SK-N-SH treated with all-trans-retinoic acid at 6 μM for 48 hours (cell line): ENCODE results near the gene CHKA.

ENCODE experiments used
- ATAC-seq: fragments of 200-7000 bp; cut with Tn5 transposase; 3 replicates; pipeline ENCODE4 v1.9.1; 2020; ENCODE audit warnings: mild to moderate bottlenecking, moderate library complexity
- ARNTL ChIP-seq: fragments of 450-650 bp; formaldehyde crosslinking; IDR thresholded peaks from 2 replicates; pipeline ENCODE4 v1.5.0; 2020; ENCODE audit warnings: low read depth, mild to moderate bottlenecking, moderate library complexity, borderline replicate concordance
- BACH2 ChIP-seq: fragments of 250-450 bp; sonication (Bioruptor Pico); IDR thresholded peaks from 2 replicates; pipeline ENCODE4 v1.9.0; 2021; ENCODE audit warnings: mild to moderate bottlenecking, borderline replicate concordance
- CSDC2 ChIP-seq: fragments of 250-450 bp; sonication (Bioruptor Pico); IDR thresholded peaks from 2 replicates; pipeline ENCODE4 v1.5.0; 2020; ENCODE audit warnings: mild to moderate bottlenecking, moderate library complexity
- ESRRG ChIP-seq: fragments of 250-450 bp; sonication (Bioruptor Pico); IDR thresholded peaks from 2 replicates; pipeline ENCODE4 v1.6.1; 2021; ENCODE audit warnings: mild to moderate bottlenecking
- GLIS3 ChIP-seq: fragments of 250-450 bp; sonication (Bioruptor Pico); IDR thresholded peaks from 2 replicates; pipeline ENCODE4 v1.5.0; 2020; ENCODE audit warnings: mild to moderate bottlenecking, moderate library complexity
- OSR1 ChIP-seq: fragments of 250-450 bp; sonication (Bioruptor Pico); IDR thresholded peaks from 2 replicates; pipeline ENCODE4 v1.8.0; 2022; ENCODE audit warnings: moderate library complexity, mild to moderate bottlenecking, inconsistent platforms
- PPARA ChIP-seq: fragments of 250-450 bp; sonication (Bioruptor Pico); IDR thresholded peaks from 2 replicates; pipeline ENCODE4 v1.5.0; 2020; ENCODE audit warnings: mild to moderate bottlenecking, borderline replicate concordance
- SNAI2 ChIP-seq: fragments of 250-450 bp; sonication (Bioruptor Pico); IDR thresholded peaks from 2 replicates; pipeline ENCODE4 v1.5.0; 2020; ENCODE audit warnings: mild to moderate bottlenecking, moderate library complexity
- TCF4 ChIP-seq: fragments of 250-450 bp; sonication (Bioruptor Pico); IDR thresholded peaks from 2 replicates; pipeline ENCODE4 v1.8.0; 2021; ENCODE audit warnings: mild to moderate bottlenecking, moderate library complexity, borderline replicate concordance
- TOX ChIP-seq: fragments of 250-450 bp; sonication (Bioruptor Pico); IDR thresholded peaks from 2 replicates; pipeline ENCODE4 v1.8.0; 2021; ENCODE audit warnings: mild to moderate bottlenecking, moderate library complexity, borderline replicate concordance
- ZC3H10 ChIP-seq: fragments of 250-450 bp; sonication (Bioruptor Pico); IDR thresholded peaks from 2 replicates; pipeline ENCODE4 v1.5.1; 2021; ENCODE audit warnings: mild to moderate bottlenecking, moderate library complexity
- ZFP3 ChIP-seq: fragments of 250-450 bp; sonication (Bioruptor Pico); IDR thresholded peaks from 2 replicates; pipeline ENCODE4 v1.5.0; 2020; ENCODE audit warnings: mild to moderate bottlenecking, moderate library complexity
- ZFP30 ChIP-seq: fragments of 450-650 bp; formaldehyde crosslinking; IDR thresholded peaks from 2 replicates; pipeline ENCODE4 v1.5.0; 2022; ENCODE audit warnings: mild to moderate bottlenecking, moderate library complexity
- ZNF565 ChIP-seq: fragments of 450-650 bp; formaldehyde crosslinking; conservative IDR thresholded peaks from 2 replicates; pipeline ENCODE4 v1.5.0; 2020; ENCODE audit warnings: low read depth, mild to moderate bottlenecking, moderate library complexity
- ZNF8 ChIP-seq: fragments of 450-650 bp; formaldehyde crosslinking; IDR thresholded peaks from 2 replicates; pipeline ENCODE4 v1.5.0; 2020; ENCODE audit warnings: mild to moderate bottlenecking, moderate library complexity
- TF ChIP-seq, protein P1 (sequence below): fragments of 250-450 bp; sonication (Bioruptor Pico); IDR thresholded peaks from 2 replicates; pipeline ENCODE4 v1.5.0; 2020; ENCODE audit warnings: mild to moderate bottlenecking, moderate library complexity
- TF ChIP-seq, protein P2 (sequence below): fragments of 250-450 bp; sonication (Bioruptor Pico); IDR thresholded peaks from 2 replicates; pipeline ENCODE4 v1.8.0; 2020; ENCODE audit warnings: mild to moderate bottlenecking, moderate library complexity, borderline replicate concordance
- TF ChIP-seq, protein P3 (sequence below): fragments of 250-450 bp; sonication (Bioruptor Pico); IDR thresholded peaks from 2 replicates; pipeline ENCODE4 v1.8.0; 2021; ENCODE audit warnings: low read depth, mild to moderate bottlenecking, moderate library complexity, borderline replicate concordance
- TF ChIP-seq, protein P4 (sequence below): fragments of 250-450 bp; sonication (Bioruptor Pico); IDR thresholded peaks from 2 replicates; pipeline ENCODE4 v1.5.1; 2020; ENCODE audit warnings: low read depth, mild to moderate bottlenecking, moderate library complexity
- TF ChIP-seq, protein P5 (sequence below): fragments of 250-450 bp; sonication (Bioruptor Pico); IDR thresholded peaks from 2 replicates; pipeline ENCODE4 v1.5.1; 2021; ENCODE audit warnings: mild to moderate bottlenecking, moderate library complexity

The CHKA gene

DNA sequence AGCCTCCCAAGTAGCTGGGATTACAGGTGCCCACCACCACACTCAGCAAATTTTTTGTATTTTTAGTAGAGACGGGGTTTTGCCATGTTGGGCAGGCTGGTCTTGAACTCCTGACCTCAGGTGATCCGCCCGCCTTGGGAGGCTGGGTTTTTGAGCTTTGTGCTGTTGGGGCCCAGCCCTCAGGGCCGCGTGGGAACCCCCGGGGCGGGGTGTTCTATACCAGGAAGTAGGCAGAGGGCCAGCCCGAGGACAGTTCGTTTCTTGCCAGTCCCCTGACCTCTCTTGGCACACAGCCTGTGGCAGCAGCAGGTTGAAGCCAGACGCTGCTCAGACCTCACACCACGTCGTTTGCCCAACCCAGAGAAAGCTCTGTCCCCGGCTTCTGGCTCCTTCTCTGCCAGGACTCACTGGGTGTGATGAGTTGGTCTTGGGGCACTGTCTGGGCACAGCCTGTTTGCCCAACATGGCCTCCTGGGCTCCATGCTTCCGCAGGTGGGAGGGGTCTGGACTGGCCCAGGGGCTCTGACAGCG, 24.9 kb upstream of the CHKA start:
- TF ChIP-seq, protein P1, sequence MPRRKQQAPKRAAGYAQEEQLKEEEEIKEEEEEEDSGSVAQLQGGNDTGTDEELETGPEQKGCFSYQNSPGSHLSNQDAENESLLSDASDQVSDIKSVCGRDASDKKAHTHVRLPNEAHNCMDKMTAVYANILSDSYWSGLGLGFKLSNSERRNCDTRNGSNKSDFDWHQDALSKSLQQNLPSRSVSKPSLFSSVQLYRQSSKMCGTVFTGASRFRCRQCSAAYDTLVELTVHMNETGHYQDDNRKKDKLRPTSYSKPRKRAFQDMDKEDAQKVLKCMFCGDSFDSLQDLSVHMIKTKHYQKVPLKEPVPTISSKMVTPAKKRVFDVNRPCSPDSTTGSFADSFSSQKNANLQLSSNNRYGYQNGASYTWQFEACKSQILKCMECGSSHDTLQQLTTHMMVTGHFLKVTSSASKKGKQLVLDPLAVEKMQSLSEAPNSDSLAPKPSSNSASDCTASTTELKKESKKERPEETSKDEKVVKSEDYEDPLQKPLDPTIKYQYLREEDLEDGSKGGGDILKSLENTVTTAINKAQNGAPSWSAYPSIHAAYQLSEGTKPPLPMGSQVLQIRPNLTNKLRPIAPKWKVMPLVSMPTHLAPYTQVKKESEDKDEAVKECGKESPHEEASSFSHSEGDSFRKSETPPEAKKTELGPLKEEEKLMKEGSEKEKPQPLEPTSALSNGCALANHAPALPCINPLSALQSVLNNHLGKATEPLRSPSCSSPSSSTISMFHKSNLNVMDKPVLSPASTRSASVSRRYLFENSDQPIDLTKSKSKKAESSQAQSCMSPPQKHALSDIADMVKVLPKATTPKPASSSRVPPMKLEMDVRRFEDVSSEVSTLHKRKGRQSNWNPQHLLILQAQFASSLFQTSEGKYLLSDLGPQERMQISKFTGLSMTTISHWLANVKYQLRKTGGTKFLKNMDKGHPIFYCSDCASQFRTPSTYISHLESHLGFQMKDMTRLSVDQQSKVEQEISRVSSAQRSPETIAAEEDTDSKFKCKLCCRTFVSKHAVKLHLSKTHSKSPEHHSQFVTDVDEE (CRISPR knock-in tag), result no peak
- ATAC-seq, result no peak; the same call in 2 of the 3 replicates

DNA sequence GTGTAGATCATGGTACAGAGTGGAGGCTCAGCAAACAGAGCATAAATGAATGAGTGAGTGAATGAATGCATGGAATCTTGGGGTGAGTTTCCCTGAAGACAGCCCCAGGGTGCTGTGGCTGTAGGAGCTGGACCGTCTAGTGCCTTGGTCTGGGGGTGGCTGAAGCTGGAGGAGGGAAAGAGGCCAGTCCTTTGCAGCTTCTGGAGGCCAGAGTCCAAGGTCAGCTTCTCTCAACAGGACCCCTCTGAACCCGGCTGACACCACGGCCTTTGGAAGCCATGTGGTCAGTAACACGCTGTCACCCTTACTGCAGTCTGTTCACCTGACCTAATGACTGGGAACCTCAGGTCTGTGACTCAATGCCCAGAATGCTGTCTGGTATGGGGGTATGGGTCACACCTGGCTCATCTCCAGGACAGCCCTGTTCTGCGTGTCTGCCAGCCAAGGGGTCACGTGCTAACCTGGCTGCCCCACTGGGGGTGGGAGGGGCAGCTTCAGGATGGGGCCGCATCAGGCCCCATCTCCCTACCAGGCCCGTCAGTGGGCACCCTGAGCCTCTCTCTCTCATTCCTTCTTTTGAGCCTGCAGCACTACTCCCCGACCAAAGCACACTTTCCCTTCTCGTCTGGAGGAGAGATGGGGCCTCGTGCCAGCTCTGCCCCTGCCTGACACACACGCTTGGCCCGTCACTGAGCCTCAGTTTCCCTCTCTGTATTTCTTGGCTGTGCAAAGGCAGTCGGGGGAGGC, 24.1 kb upstream of the CHKA start:
- no peak for TF ChIP-seq ZFP30 (CRISPR knock-in tag)
- TF ChIP-seq, protein P2, sequence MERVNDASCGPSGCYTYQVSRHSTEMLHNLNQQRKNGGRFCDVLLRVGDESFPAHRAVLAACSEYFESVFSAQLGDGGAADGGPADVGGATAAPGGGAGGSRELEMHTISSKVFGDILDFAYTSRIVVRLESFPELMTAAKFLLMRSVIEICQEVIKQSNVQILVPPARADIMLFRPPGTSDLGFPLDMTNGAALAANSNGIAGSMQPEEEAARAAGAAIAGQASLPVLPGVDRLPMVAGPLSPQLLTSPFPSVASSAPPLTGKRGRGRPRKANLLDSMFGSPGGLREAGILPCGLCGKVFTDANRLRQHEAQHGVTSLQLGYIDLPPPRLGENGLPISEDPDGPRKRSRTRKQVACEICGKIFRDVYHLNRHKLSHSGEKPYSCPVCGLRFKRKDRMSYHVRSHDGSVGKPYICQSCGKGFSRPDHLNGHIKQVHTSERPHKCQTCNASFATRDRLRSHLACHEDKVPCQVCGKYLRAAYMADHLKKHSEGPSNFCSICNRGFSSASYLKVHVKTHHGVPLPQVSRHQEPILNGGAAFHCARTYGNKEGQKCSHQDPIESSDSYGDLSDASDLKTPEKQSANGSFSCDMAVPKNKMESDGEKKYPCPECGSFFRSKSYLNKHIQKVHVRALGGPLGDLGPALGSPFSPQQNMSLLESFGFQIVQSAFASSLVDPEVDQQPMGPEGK, result no peak
- TF ChIP-seq ZNF8 (CRISPR knock-in tag), result no peak
- TF ChIP-seq CSDC2 (CRISPR knock-in tag), result no peak
- TF ChIP-seq TCF4 (CRISPR knock-in tag), result no peak
- TF ChIP-seq, protein P1 (CRISPR knock-in tag), result no peak
- no peak for TF ChIP-seq ESRRG (CRISPR knock-in tag)
- TF ChIP-seq PPARA (CRISPR knock-in tag), result no peak
- TF ChIP-seq ARNTL, result no peak
- no peak for TF ChIP-seq OSR1 (CRISPR knock-in tag)
- TF ChIP-seq ZNF565 (CRISPR knock-in tag), result no peak
- no peak for TF ChIP-seq ZC3H10 (CRISPR knock-in tag)
- no peak for ATAC-seq

DNA sequence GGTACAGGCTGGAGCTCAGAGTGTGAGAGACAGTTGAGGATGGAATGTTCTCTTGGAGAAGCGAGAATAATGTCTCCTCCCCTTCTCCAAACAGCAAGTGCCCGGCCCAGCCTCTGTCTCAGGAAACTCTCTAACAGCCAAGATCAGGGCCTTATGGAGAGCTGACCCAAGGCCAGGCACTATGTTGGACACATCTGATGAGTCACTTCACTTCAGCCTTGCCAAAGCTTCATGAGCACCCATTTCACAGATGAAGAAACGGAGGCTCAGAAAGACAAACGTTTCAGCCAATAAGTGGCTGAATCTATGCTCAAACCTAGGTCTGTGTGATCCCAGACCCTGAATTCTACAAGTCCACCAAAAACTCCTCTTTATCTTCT, 22.1 kb upstream of the CHKA start:
- TF ChIP-seq PPARA (CRISPR knock-in tag) (no peak), BACH2 (no peak), SNAI2 (CRISPR knock-in tag) (no peak), TOX (no peak), GLIS3 (CRISPR knock-in tag) (no peak), ZC3H10 (CRISPR knock-in tag) (no peak), OSR1 (CRISPR knock-in tag) (no peak), CSDC2 (CRISPR knock-in tag) (no peak), ESRRG (CRISPR knock-in tag) (no peak), ZNF8 (CRISPR knock-in tag) (no peak), TCF4 (CRISPR knock-in tag) (no peak), ZFP3 (no peak)
- TF ChIP-seq, protein P3, sequence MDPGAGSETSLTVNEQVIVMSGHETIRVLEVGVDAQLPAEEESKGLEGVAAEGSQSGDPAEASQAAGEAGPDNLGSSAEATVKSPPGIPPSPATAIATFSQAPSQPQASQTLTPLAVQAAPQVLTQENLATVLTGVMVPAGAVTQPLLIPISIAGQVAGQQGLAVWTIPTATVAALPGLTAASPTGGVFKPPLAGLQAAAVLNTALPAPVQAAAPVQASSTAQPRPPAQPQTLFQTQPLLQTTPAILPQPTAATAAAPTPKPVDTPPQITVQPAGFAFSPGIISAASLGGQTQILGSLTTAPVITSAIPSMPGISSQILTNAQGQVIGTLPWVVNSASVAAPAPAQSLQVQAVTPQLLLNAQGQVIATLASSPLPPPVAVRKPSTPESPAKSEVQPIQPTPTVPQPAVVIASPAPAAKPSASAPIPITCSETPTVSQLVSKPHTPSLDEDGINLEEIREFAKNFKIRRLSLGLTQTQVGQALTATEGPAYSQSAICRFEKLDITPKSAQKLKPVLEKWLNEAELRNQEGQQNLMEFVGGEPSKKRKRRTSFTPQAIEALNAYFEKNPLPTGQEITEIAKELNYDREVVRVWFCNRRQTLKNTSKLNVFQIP (CRISPR knock-in tag), result no peak
- TF ChIP-seq, protein P4, sequence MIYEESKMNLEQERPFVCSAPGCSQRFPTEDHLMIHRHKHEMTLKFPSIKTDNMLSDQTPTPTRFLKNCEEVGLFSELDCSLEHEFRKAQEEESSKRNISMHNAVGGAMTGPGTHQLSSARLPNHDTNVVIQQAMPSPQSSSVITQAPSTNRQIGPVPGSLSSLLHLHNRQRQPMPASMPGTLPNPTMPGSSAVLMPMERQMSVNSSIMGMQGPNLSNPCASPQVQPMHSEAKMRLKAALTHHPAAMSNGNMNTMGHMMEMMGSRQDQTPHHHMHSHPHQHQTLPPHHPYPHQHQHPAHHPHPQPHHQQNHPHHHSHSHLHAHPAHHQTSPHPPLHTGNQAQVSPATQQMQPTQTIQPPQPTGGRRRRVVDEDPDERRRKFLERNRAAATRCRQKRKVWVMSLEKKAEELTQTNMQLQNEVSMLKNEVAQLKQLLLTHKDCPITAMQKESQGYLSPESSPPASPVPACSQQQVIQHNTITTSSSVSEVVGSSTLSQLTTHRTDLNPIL (CRISPR knock-in tag), result no peak
- TF ChIP-seq, protein P1 (CRISPR knock-in tag), result no peak
- TF ChIP-seq, protein P5, sequence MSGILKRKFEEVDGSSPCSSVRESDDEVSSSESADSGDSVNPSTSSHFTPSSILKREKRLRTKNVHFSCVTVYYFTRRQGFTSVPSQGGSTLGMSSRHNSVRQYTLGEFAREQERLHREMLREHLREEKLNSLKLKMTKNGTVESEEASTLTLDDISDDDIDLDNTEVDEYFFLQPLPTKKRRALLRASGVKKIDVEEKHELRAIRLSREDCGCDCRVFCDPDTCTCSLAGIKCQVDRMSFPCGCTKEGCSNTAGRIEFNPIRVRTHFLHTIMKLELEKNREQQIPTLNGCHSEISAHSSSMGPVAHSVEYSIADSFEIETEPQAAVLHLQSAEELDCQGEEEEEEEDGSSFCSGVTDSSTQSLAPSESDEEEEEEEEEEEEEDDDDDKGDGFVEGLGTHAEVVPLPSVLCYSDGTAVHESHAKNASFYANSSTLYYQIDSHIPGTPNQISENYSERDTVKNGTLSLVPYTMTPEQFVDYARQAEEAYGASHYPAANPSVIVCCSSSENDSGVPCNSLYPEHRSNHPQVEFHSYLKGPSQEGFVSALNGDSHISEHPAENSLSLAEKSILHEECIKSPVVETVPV (CRISPR knock-in tag), result no peak
- ATAC-seq, result no peak
